Measurements from ENCODE around the gene TJP1.
"Not testable (repeated sequence)": the region's sequence is repeated elsewhere in the genome, so short reads cannot be mapped to it uniquely, and the experiment has no call there.

The TJP1 gene

GRCh38 chr15:29785642-29786041 is 36.6 kb downstream of the TJP1 start:
- H3K36me3 ChIP-seq (ENCODE audit: control insufficient read depth, insufficient read depth, low read length): no peaks in the 10 kb centered on the region
- no peak overlapping the region for H3K4me3 ChIP-seq (replicated peaks; ENCODE audit: low read depth, low read length)
- TF ChIP-seq CTCF (IDR thresholded peaks at IDR 0.05; ENCODE audit: insufficient read depth, low read length, poor library complexity, severe bottlenecking): no peak
- DNase-seq (ENCODE audit: extremely low read depth, insufficient read length): no peak
- no peaks in the 10 kb centered on the region for H3K27me3 ChIP-seq (replicated peaks; ENCODE audit: control insufficient read depth, insufficient read depth, low read length)

GRCh38 chr15:29785136-29785535 is 37.1 kb downstream of the TJP1 start:
- H3K36me3 ChIP-seq (ENCODE audit: control insufficient read depth, insufficient read depth, low read length): no peaks in the 10 kb centered on the region
- no peak for TF ChIP-seq CTCF (IDR thresholded peaks at IDR 0.05; ENCODE audit: insufficient read depth, low read length, poor library complexity, severe bottlenecking)
- DNase-seq (ENCODE audit: extremely low read depth, insufficient read length): no peak
- H3K27me3 ChIP-seq (replicated peaks; ENCODE audit: control insufficient read depth, insufficient read depth, low read length): no peaks in the 10 kb centered on the region
- H3K4me3 ChIP-seq (replicated peaks; ENCODE audit: low read depth, low read length): no peak overlapping the region

GRCh38 chr15:29784413-29784812 is 37.9 kb downstream of the TJP1 start:
- no peak for TF ChIP-seq CTCF (IDR thresholded peaks at IDR 0.05; ENCODE audit: insufficient read depth, low read length, poor library complexity, severe bottlenecking)
- no peaks in the 10 kb centered on the region for H3K36me3 ChIP-seq (ENCODE audit: control insufficient read depth, insufficient read depth, low read length)
- no peaks in the 10 kb centered on the region for H3K27me3 ChIP-seq (replicated peaks; ENCODE audit: control insufficient read depth, insufficient read depth, low read length)
- H3K4me3 ChIP-seq (replicated peaks; ENCODE audit: low read depth, low read length): no peak overlapping the region
- no peak for DNase-seq (ENCODE audit: extremely low read depth, insufficient read length)

- not testable (repeated sequence) for H3K36me3 ChIP-seq (ENCODE audit: control insufficient read depth, insufficient read depth, low read length); H3K4me3 ChIP-seq (replicated peaks; ENCODE audit: low read depth, low read length); DNase-seq (ENCODE audit: extremely low read depth, insufficient read length); H3K27me3 ChIP-seq (replicated peaks; ENCODE audit: control insufficient read depth, insufficient read depth, low read length)
Observed at GRCh38 chr15:29782816-29783215, 39.5 kb downstream of the TJP1 start.

DNA sequence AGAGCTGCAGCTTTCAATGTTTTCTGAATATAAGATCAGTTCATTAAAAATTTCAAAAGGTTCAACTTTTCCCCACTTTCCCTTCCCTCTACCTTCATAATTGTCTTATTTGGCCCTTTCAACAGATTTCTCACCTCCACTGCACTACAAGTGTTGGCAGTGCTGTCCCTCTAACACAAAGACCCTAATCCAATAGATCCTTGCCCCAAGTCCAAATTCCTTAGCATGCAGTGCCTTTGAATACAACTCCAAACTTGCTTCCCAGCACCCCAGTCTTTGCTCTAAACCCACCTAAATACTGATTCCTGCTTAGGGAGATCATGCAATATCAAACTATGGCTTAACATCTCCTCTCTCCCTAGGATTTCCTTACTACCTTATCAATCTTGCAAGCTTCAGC is 43.9 kb downstream of the TJP1 start:
- Histone ChIP-seq H3K4me3 (replicated peaks; ENCODE audit: low read depth, low read length) (no peak overlapping the region), H3K27me3 (replicated peaks; ENCODE audit: control insufficient read depth, insufficient read depth, low read length) (no peaks in the 10 kb centered on the region), H3K36me3 (ENCODE audit: control insufficient read depth, insufficient read depth, low read length) (no peaks in the 10 kb centered on the region)
- no peak for TF ChIP-seq CTCF (IDR thresholded peaks at IDR 0.05; ENCODE audit: insufficient read depth, low read length, poor library complexity, severe bottlenecking)
- no peak for DNase-seq (ENCODE audit: extremely low read depth, insufficient read length)

DNA sequence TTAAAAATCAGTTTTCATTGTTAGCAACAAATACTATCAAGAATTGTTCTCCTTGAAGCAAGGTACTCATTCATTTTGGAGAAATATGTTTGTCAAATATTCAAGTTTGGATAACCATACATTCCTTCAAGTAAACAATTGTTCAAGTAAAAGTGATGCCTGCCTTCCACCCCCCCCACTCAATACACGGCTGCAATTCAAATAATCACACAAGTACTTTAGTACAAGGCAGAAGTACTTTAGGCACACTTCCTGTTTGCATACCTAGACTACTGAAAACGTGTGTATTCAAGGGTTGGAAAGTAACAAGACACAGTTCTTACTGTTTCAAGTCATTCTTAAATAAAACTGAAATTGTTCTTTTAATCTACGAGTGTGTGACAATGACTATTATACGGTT is 45.4 kb downstream of the TJP1 start:
- Histone ChIP-seq H3K4me3 (replicated peaks; ENCODE audit: low read depth, low read length) (no peak overlapping the region), H3K27me3 (replicated peaks; ENCODE audit: control insufficient read depth, insufficient read depth, low read length) (no peaks in the 10 kb centered on the region), H3K36me3 (ENCODE audit: control insufficient read depth, insufficient read depth, low read length) (no peaks in the 10 kb centered on the region)
- no peak for TF ChIP-seq CTCF (IDR thresholded peaks at IDR 0.05; ENCODE audit: insufficient read depth, low read length, poor library complexity, severe bottlenecking)
- no peak for DNase-seq (ENCODE audit: extremely low read depth, insufficient read length)

Data from GM06990 (cell line).